NCI-H2227 (cell line): ENCODE data around the gene TMEM245.
"Not testable (repeated sequence)": the region's sequence is repeated elsewhere in the genome, so short reads cannot be mapped to it uniquely, and the experiment has no call there.

Experiments used
- DNase-seq: peaks from one replicate; lab custom pipeline; 2025; ENCODE audit not compliant: unreplicated experiment; lab: John Stamatoyannopoulos, UW

The TMEM245 gene

GRCh38 chr9:109133533-109133932, 13.8 kb upstream of the TMEM245 start:
- no peak for DNase-seq

DNA sequence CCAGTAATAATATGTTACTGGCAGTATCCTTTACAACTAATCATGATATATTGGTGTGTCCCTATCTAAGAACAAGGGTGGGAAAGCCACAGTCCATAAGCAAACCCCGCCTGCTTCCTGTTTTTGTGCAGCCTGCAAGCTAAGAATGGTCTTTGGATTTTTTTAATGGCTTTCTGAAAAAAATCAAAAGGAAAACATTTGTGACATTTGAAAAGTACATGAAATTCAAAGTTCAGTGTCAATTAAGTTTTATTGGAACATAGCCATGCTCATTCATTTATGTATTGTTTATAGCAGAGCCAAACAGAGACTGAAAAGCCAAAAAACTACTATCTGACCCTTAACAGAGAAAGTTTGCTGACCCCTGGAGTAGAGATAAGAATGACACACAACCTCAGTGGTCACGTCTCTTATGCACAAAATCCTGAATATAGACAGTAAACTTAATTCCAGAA, 12.8 kb upstream of the TMEM245 start:
- no peak for DNase-seq

- no peak for DNase-seq
Observed at GRCh38 chr9:109129470-109130197, 9.9 kb upstream of the TMEM245 start.

GRCh38 chr9:109126671-109127070, 6.9 kb upstream of the TMEM245 start:
- not testable (repeated sequence) for DNase-seq

- DNase-seq: no peak
Observed at GRCh38 chr9:109124121-109124520, 4.4 kb upstream of the TMEM245 start.

DNA sequence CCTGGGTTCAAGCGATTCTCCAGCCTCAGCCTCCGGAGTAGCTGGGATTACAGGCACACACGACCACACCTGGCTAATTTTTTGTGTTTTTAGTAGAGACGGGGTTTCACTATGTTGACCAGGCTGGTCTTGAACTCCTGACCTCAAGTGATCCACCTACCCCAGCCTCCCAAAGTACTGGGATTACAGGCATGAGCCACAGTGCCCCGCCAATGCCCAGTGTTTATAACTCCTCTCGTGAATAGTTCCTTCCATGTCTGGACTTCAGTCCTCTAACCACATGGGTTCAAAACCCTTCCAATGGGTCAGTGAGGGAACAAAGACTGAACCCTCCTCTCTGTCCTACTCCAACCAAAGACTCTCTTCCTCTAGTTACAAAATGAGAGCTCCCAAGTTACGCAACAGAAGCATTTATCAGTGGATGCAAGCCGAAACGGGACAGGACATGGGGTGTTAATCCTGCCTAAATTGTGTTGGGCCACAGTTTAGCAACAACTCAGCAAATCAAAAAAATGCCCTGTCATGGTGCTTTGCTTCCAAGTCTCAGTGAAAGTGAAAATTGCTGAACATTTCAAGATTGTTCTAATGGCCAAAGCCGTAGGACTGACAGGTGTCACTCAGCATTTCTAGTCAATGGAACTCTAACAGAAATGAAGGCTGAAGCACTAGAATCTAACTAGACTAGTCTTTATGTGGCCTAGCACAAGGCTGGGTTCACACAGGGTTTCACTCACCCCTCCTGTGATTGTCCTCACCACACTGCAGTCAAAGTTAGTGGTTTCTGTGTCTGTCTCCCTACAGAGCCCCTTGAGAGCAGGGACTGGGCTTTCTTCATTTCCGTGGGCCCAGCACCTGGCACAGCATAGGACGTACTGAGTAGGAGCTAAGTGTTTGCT, 3.2 kb upstream of the TMEM245 start:
- no peak for DNase-seq

- no peak for DNase-seq
Observed at GRCh38 chr9:109121232-109121796, 1.6 kb upstream of the TMEM245 start.

- DNase-seq: peak; percentile 2
Observed at GRCh38 chr9:109120204-109120789, 550 bp upstream of the TMEM245 start.

GRCh38 chr9:109118808-109119438, 824 bp downstream of the TMEM245 start:
- DNase-seq: no peak

DNA sequence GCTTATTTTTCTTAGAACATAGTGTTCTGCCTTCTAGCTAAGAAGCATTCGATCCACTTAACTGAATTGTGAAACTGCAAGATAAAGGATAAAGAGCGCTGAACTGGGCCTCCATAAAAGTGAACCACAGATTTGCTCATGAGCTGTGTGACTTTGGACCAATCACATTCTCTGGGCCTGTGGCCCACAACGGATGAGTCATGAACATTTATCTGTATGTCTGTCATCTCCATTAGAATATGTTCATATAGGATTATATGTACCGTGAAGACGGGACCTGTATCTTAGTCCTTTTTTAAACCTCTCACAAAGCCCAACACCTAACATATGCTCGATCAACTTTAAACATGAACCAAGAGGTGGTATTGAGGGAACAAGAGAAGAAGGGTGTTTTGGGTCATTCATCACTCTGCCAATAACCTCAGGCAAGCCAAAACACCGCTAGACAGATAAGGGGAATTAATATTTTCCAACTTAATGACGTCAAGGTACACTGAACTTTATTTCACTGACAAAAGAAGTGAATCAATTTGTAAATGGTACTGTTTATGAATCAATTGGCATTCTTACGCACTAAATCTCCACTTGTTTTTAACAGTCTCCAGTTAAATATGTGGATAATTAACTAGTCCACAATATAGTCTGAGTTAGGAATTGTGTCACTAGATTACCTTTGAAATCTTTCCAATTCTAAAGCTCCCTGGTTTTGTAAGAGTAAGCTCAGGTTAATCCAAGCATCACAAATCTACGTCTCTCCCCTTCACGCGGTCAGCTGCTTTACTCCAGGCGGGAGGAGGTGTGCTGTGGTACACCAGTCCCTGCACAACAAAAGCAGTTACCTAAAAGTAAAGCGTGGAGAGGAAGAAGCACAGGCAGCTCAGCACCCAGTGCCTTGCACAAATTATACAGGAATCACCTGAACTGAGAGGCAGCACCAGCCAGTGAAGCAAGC, 1.6 kb downstream of the TMEM245 start:
- DNase-seq: no peak

- DNase-seq: no peak
Observed at GRCh38 chr9:109115931-109116526, 3.7 kb downstream of the TMEM245 start.

DNA sequence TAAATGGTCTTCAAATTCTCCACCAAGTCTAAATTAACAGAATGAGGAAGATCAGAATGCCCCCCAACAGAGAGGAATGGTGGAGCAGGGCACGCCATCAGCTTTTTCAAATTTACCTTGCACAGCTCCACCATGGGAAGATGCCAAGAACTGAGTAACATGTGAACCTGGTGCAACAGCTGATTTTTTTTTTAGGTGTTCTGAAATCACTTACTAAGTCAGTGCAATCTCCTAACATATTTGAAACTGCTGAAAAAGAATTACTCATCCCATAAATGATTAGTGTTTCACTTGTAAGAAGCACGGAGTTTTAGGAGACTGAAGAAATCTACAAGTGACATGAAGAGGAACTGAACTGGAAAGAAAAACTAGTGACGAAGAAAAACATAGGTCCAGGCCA, 5.1 kb downstream of the TMEM245 start:
- no peak for DNase-seq

GRCh38 chr9:109113892-109114609, 5.7 kb downstream of the TMEM245 start:
- no peak for DNase-seq

DNA sequence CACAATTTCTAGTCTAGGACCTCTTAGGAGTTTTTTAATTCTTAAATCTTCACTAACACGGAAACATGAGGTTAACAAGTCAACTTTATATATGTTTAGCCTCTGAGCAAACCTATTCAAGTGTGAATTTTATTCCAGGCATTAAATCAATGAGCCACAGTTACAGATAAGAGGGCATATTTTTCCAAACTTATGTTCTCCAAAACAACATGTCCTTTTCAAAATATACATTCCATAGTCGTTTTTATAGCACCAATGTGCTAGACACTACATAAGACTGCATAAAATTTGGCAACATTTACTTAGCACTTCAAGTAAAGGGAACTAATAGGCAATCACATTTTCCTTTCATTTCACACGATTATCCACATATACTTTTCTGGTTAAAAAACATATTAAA, 6.5 kb downstream of the TMEM245 start:
- DNase-seq: no peak

GRCh38 chr9:109110329-109111021, 9.3 kb downstream of the TMEM245 start:
- DNase-seq: no peak

DNA sequence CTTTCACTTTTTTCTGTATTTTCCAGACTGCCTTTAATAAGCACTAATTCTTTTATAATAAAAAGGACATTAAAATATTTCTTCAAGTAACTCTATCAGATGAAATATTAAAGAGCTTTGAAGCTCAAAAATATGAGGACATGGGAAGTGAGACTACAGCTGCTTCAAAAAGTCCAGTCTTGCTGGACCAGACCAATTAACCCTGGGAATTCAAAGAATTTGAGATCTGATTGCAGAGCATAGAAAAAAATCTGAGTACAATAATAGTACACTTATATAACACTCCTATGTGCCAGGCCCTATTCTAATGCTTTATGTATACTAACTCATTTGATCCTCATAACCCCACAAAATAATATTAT, 9.8 kb downstream of the TMEM245 start:
- DNase-seq: no peak

DNA sequence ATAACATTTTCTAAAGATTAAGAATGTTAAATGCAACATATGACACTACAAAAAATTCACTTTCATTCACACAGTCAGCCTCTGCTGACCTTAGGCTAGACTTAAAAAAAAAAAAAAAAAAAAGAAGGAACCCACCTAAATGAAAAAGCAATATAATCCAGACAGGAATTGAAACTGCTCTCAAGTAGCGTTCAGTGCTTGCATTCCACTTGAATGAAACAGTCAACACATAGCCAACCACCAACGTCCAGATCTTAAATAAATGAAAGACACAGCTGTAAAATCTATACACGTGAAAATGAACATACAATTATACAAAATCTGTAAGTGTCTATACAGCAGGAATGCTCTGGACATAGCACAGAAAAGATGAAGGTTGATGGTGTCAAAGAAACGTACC, 11.4 kb downstream of the TMEM245 start:
- DNase-seq: no peak
